GM12892 (cell line): ENCODE data around the gene CIITA.

Experiments
- DNase-seq: peaks from one replicate; pipeline ENCODE4 v3.0.0; 2011; ENCODE audit not compliant: insufficient read length
- FAIRE-seq: peaks from 2 replicates; lab custom pipeline; 2011; peaks lifted over from hg19 to GRCh38; lab: Jason Lieb, UNC
- POLR2A ChIP-seq: IDR thresholded peaks from 2 replicates; pipeline ENCODE4 v1.6.1; 2011; ENCODE audit warnings: low read depth, low read length, control low read depth
- POLR2AphosphoS5 ChIP-seq: IDR thresholded peaks from 2 replicates; pipeline ENCODE4 v1.6.1; 2011; ENCODE audit warnings: low read depth, low read length, control low read depth
- TAF1 ChIP-seq: IDR thresholded peaks from 2 replicates; pipeline ENCODE4 v1.6.1; 2011; ENCODE audit warnings: low read depth, mild to moderate bottlenecking, control low read depth, low read length, borderline replicate concordance

Gene CIITA

DNA sequence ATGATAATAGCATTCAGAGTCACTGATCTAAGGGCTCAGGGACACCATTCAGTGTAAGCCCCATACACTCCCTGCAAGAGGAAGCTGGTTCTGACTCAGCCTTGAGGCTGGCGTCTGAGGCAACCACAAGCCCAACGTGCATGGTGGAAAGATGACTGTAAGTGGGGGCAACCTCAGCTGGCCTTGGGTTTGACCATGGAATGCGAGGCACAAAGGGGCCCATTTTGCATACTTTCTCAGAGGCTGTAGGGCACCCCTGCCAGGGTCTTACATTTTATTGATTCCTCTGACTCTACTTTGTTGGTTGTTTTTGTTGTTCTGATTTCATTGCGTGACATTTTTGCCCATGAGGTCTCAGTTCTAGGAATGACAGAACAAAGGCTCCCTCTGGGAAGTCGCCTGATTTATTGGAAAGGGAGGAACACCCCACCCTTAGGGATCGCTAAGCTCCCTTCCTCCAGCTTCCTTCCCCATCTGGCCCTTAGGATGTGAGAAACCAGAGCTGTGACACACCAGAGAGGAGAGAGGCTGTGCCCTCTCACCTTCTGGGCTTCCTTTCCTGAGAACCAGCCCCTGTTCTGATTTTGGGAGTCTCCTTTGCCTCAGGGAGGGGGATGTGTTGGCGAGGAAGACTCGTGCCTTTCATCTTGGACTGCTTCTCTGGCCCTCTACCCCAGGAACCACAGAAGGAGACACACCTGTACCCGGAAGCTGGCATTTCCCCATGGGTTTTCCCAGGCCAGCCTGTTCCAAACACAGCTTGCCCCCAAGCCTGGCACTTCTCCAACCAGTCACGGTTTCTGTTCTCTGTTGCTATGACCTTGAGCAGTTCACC lies 5.6 kb upstream of the CIITA start:
- FAIRE-seq (peak; percentile 91), DNase-seq (no peak)
- TF ChIP-seq TAF1 (no peak), POLR2A (no peak), POLR2AphosphoS5 (no peak)

DNA sequence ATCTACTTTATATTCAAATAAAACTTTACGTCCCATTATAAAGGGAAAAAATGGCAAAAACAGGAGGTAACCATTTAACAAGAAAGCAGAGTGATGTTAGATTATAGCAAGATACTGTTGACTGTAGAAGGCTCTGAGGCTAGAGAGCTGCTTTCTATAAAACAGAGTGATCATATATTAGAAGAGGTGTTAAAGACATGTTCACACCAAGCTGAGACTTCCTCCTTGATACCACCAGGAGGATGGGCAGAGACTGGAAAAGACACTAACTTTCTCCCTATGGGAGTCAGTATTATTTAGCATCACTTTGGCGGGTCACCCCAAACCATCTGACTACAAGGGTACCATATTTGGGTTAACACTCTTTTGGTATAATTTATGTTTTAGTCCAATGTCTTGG lies 687 bp upstream of the CIITA start:
- FAIRE-seq = no peak
- no peak for DNase-seq
- TF ChIP-seq TAF1 (no peak), POLR2A (no peak), POLR2AphosphoS5 (no peak; the same call in 1 of the 2 replicates)

DNA sequence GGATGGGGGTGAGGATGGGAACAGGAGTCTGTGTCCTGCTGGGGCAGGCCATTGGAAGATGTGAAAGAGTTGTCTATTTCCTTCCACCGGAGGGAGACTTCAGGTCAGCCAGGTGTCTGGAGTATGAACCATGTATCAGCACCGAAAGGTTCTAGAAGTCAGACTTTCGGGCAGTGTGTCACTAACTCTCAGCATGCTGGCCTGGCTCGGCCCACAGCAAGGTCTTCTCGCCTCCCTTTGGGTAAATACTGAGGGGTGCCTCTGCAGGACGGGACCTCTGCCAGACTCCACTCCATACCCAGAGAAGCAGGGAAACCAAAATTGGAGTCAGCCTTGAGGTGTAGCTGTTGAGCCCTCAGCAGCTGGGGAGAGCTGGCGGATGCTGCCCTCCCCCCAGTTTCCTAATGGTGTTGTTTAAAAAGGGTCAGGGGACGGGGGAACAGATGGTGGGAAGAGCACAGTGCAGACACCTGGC lies 507 bp downstream of the CIITA start:
- TF ChIP-seq POLR2A (peak; percentile 10; the same call in 1 of the 2 replicates), TAF1 (no peak)
- peak; percentile 64 for FAIRE-seq

DNA sequence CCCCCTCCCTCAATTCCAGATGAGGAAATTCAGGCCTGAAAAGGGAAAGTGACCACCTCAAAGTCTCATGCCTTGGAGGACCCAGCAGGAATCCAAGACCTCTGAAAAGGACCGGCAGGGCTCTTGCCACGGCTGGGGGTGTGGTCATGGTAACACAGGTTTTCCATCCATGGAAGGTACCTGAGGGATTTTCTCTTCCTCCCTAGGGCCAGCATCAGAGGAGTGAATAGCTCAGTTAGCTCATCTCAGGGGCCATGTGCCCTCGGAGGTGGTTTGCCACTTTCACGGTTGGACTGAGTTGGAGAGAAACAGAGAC lies 1.3 kb downstream of the CIITA start:
- TF ChIP-seq TAF1 (no peak), POLR2A (no peak), POLR2AphosphoS5 (no peak)
- no peak for DNase-seq
- FAIRE-seq = no peak

More for the DNA sequence above, 507 bp downstream of the CIITA start:
- no peak for DNase-seq

DNA sequence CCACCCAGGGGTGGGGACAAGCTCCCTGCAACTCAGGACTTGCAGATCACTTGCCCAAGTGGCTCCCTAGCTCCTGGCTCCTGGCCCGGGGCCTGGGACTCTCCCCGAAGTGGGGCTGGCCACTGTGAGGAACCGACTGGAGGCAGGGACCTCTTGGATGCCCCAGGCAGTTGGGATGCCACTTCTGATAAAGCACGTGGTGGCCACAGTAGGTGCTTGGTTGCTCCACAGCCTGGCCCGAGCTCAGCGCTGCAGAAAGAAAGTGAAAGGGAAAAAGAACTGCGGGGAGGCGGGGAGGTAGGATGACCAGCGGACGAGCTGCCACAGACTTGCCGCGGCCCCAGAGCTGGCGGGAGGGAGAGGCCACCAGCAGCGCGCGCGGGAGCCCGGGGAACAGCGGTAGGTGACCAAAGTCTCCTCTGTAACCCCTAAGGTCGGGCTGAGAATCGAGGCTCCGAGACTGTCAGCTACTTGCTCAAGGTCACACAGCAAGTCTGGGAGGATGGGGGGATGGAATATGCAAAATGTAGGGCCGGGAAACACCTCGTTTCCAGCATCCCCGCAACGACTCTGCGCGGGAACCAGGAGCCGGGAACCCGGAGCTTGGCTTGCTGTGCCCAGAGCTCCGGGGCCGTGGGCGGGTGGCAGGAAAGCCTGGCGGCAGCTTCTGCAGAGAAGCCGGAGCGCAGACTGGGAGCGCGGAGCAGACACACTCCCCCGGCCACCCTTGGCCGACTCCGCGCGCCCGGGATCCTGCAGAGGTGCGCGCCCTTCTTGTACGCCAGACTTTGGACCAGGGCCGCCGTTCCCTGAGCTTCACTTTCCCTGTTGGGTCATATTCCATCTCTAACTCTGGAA lies 1.9 kb downstream of the CIITA start:
- peak; percentile 89 for FAIRE-seq
- peak; percentile 69 for DNase-seq
- peak; percentile 56 for TF ChIP-seq POLR2AphosphoS5
- TF ChIP-seq POLR2A = peak; percentile 52; the same call in 1 of the 2 replicates
- 0 out of 2 replicates have a peak, but pooled peaks have one; percentile 30 for TF ChIP-seq TAF1

DNA sequence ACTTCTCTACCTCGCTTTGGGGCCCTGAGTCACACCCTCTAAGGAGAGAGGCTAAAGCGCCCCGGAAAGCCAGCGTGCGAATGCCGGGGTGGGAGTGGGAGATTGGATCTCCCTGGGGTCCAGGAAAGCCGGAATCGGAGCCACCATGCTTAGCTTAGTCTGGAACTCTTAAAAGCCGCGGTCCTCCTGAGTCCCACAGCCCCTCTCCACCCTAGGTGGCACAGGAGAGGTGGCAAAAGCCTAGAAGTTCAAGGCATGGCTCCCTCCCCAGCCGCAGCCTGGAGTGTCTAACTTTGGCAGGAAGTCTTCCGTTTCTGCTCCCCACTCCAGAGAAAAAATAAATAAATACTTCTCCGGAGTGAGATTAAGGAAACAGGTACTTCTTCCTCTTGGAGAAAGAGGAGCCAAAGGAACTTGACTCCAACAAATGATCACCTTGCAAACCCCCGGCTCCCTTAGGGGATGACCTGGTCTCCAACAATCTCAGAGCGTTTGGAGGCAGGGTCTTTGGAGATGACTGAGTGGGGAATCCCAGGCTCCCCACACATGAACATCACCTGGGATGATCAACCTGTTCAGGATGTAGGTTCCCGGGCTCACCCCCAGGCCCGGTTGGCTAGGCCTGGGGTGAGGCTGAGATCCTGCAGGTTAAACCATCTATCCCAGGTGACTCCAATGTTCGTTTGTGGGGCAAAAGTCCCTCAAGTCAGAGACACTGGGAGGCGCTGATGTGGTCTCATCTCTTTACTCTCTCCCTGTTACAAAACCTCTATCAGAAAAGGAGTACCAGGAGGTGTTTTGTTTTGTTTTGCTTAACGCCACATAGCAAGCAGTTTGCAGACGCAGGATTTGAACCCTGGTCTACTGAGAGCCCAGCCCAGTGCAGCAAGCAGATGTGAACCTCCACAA lies 2.9 kb downstream of the CIITA start:
- DNase-seq (no peak), FAIRE-seq (peak; percentile 48)

DNA sequence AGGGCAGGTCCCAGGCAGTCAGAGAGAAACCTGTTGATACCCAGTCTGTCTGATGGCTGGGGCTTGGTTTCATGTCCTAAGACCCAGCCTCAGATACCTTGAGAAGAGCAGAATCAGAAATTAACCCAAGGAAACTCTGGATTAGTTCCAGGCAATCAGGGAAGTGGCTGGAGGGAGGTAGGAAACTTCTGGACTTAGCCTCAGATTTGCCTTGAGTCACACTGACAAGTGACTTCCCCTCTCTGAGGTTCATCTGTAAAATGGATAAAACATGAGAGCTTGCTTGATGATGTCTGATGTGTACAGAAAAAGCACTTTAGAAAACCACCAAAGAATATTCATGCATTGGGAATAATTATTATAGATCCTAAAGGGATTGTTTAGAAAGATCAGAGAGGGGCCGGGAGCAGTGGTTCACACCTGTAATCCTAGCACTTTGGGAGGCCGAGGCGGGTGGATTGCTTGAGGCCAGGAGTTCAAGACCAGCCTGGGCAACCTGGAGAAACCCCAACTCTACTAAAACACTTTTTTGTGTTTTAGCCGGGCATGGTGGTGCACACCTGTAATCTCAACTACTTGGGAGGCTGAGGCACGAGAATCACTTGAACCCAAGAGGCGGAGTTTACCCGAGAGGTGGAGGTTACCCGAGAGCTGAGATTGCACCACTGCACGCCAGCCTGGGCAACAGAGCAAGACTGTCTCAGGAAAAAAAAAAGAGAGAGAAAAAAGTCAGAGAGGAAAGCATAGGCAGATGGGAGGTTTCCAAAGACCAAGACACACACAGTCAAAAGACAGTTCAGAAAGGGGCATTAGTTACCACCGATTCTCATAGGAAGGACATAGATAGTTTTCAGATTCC lies 3.8 kb downstream of the CIITA start:
- DNase-seq (no peak), FAIRE-seq (no peak)
- TF ChIP-seq TAF1 (no peak), POLR2AphosphoS5 (no peak), POLR2A (peak; percentile 11; the same call in 1 of the 2 replicates)

More for the DNA sequence above, 2.9 kb downstream of the CIITA start:
- TF ChIP-seq POLR2A = peak; percentile 41; the same call in 1 of the 2 replicates
- peak; percentile 66; the same call in 1 of the 2 replicates for TF ChIP-seq POLR2AphosphoS5
- no peak for TF ChIP-seq TAF1

DNA sequence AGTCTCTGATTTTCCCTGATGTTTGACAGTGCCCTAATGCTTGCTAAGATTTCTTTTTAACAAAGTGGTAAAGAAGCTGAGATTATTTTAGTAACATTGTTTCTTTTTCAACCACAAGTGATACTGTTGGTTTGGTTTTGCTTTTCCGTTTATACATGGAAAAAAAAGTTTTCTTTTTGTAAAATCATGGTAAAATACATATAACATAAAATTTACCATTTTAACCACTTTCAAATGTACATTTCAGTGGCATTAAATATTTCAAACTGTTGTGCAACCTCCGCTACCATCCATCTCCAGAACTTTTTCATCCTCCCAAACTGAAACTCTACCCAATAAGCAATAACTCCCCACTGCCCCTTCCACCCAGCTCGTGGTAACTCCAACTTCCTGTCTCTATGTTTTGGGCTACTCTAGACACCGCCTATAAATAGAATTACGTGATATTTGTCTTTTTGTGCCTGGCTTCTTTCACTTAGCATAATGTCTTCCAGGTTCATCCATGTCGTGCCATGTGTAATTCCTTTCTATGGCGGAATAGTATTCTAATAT lies 4.6 kb downstream of the CIITA start:
- FAIRE-seq = no peak

DNA sequence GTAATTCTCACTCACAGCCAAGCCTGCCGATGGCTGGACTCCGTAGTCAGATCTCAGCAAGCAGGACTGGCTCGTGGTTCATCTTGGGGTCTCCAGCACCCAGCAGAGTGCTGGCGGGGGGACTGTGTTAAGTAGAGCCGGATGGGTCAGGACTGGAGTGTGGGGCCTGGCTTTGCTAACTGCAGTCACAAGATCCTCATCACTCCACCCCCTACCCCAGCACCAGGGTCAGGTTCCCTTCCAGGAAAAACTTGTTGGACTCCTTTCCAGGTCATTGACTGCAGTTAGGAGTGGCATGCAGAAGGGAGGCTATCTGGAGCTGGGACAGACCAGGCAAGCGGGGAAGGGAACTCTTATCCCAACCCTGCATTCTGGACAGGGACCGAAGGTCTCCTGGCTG lies 6.0 kb downstream of the CIITA start:
- DNase-seq (no peak), FAIRE-seq (no peak)
- TF ChIP-seq POLR2AphosphoS5 (no peak; the same call in 1 of the 2 replicates), TAF1 (no peak), POLR2A (no peak; the same call in 1 of the 2 replicates)

More for the DNA sequence above, 4.6 kb downstream of the CIITA start:
- TF ChIP-seq TAF1 = no peak
- no peak for TF ChIP-seq POLR2A
- no peak; the same call in 1 of the 2 replicates for TF ChIP-seq POLR2AphosphoS5
- DNase-seq = no peak

DNA sequence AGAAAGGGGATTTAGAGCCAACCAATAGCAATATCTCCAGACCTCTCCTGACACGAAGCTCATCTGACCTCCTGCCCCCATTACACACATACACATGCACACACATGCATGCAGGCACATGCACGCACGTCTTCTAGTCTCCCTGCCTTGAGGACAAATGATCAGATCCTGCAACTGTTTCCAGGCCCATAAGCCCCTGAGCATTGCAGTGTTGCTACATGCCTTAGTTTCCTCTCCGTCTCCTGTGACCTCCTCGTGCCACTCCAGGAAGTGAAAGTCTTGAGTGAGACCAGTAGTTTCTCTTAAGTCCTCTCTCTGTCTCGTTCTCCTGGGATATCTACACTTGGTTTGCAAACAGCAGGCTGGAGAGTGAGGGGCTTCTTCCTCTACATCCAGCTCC lies 8.2 kb downstream of the CIITA start:
- DNase-seq (no peak), FAIRE-seq (peak; percentile 96)
- TF ChIP-seq TAF1 (no peak), POLR2AphosphoS5 (peak; percentile 63)
